Measurements from ENCODE around the gene G0S2. TPM values are rescaled to one million over a fixed set of nuclear protein-coding genes. Genes with fewer than 3 reads are reported as not detected.
A peak's percentile ranks its signal among the peaks of the same experiment; 100 is the strongest.

G0S2 gene
- total and polyA plus RNA-seq, 4 donors, result 44.6 to 696 (median 63.9) TPM

DNA sequence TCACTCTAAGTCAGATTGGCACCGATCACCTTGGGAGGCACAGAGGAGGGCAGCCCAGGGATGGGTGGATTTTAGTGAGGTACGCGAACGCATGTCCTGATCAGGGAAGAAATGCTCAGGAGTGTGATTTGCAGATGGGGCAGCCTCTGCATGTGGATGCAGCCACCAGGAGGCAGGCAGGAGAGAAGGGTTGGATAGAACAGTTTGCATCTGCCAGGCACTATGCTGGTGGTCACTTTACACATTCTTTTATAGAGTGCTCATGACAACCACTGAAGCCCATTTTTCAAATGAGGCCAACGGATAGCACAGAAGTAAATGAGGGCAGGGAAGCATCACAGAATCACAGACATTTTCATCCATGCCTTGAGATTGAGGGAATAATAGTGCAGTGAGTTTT, 28.7 kb upstream of the G0S2 start:
- Histone ChIP-seq H3K36me3 (ENCODE audit: control insufficient read depth in 4 of 4, insufficient read depth in 4 of 4, low read length in 4 of 4) (no peaks in the 10 kb centered on the region), H3K27me3 (ENCODE audit: control insufficient read depth in 3 of 3, insufficient read depth in 3 of 3, low read length in 2 of 3) (no peaks in the 10 kb centered on the region), H3K4me1 (ENCODE audit: control insufficient read depth in 5 of 5, insufficient read depth in 5 of 5, low read length in 5 of 5) (peaks cover 12 to 77% (median 42%) of the 10 kb centered on the region in 5 donors), H3K27ac (ENCODE audit: low read depth in 1 of 2, low read length in 1 of 2) (peak overlapping the region in 1 of 2 donors; percentile 6), H3K9me3 (ENCODE audit: control insufficient read depth in 4 of 4, insufficient read depth in 3 of 4, low read length in 3 of 4) (no peaks in the 10 kb centered on the region), H3K9ac (ENCODE audit: insufficient read depth in 1 of 2, low read length in 2 of 2) (no peak overlapping the region), H3K4me3 (no peak overlapping the region)
- WGBS, 2 donors, result 89 to 92% methylated on average over 5 of the region's 5 CpGs
- ATAC-seq (ENCODE audit: insufficient read depth, low FRiP score), result no peak
- TF ChIP-seq, protein P1, sequence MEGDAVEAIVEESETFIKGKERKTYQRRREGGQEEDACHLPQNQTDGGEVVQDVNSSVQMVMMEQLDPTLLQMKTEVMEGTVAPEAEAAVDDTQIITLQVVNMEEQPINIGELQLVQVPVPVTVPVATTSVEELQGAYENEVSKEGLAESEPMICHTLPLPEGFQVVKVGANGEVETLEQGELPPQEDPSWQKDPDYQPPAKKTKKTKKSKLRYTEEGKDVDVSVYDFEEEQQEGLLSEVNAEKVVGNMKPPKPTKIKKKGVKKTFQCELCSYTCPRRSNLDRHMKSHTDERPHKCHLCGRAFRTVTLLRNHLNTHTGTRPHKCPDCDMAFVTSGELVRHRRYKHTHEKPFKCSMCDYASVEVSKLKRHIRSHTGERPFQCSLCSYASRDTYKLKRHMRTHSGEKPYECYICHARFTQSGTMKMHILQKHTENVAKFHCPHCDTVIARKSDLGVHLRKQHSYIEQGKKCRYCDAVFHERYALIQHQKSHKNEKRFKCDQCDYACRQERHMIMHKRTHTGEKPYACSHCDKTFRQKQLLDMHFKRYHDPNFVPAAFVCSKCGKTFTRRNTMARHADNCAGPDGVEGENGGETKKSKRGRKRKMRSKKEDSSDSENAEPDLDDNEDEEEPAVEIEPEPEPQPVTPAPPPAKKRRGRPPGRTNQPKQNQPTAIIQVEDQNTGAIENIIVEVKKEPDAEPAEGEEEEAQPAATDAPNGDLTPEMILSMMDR (IDR thresholded peaks at IDR 0.05; ENCODE audit: control extremely low read depth, extremely low read depth), result no peak
- DNase-seq, result peak in 2 of 3 donors; percentile 33 to 35

- no peak for DNase-seq
- Histone ChIP-seq H3K4me3 (no peak overlapping the region), H3K27ac (ENCODE audit: low read depth in 1 of 2, low read length in 1 of 2) (no peak overlapping the region), H3K4me1 (ENCODE audit: control insufficient read depth in 5 of 5, insufficient read depth in 5 of 5, low read length in 5 of 5) (peaks cover 9 to 73% (median 42%) of the 10 kb centered on the region in 5 donors), H3K36me3 (ENCODE audit: control insufficient read depth in 4 of 4, insufficient read depth in 4 of 4, low read length in 4 of 4) (no peaks in the 10 kb centered on the region), H3K9me3 (ENCODE audit: control insufficient read depth in 4 of 4, insufficient read depth in 3 of 4, low read length in 3 of 4) (no peaks in the 10 kb centered on the region), H3K9ac (ENCODE audit: insufficient read depth in 1 of 2, low read length in 2 of 2) (no peak overlapping the region), H3K27me3 (ENCODE audit: control insufficient read depth in 3 of 3, insufficient read depth in 3 of 3, low read length in 2 of 3) (no peaks in the 10 kb centered on the region)
- TF ChIP-seq, protein P1 (IDR thresholded peaks at IDR 0.05; ENCODE audit: control extremely low read depth, extremely low read depth), result no peak
- ATAC-seq (ENCODE audit: insufficient read depth, low FRiP score), result no peak
- 74 to 75% methylated on average over 4 of the region's 4 CpGs for WGBS, 2 donors
Observed at GRCh38 chr1:209647156-209647555, 28.1 kb upstream of the G0S2 start.

GRCh38 chr1:209648346-209648745, 26.9 kb upstream of the G0S2 start:
- H3K9ac ChIP-seq (ENCODE audit: insufficient read depth in 1 of 2, low read length in 2 of 2), result no peak overlapping the region
- no peak overlapping the region for H3K27ac ChIP-seq (ENCODE audit: low read depth in 1 of 2, low read length in 1 of 2)
- ATAC-seq (ENCODE audit: insufficient read depth, low FRiP score) (no peak), DNase-seq (no peak)
- H3K36me3 ChIP-seq (ENCODE audit: control insufficient read depth in 4 of 4, insufficient read depth in 4 of 4, low read length in 4 of 4), result no peaks in the 10 kb centered on the region
- no peaks in the 10 kb centered on the region for H3K9me3 ChIP-seq (ENCODE audit: control insufficient read depth in 4 of 4, insufficient read depth in 3 of 4, low read length in 3 of 4)
- H3K27me3 ChIP-seq (ENCODE audit: control insufficient read depth in 3 of 3, insufficient read depth in 3 of 3, low read length in 2 of 3), result no peaks in the 10 kb centered on the region
- peaks cover 10 to 72% (median 42%) of the 10 kb centered on the region in 5 donors for H3K4me1 ChIP-seq (ENCODE audit: control insufficient read depth in 5 of 5, insufficient read depth in 5 of 5, low read length in 5 of 5)
- TF ChIP-seq, protein P1 (IDR thresholded peaks at IDR 0.05; ENCODE audit: control extremely low read depth, extremely low read depth), result no peak
- H3K4me3 ChIP-seq, result no peak overlapping the region
